GM18508 (cell line): ENCODE data around the gene ADAM33.

Experiments
- ATAC-seq: cut with Tn5 transposase; IDR thresholded peaks from one replicate; pipeline ENCODE4 v1.9.1; 2021; ENCODE audit warnings: moderate number of reproducible peaks; ENCODE audit not compliant: insufficient read depth, unreplicated experiment

The ADAM33 gene

GRCh38 chr20:3681931-3682781, at the start of gene ADAM33:
Gene ADAM33 (minus strand): TSS chr20:3682010. CDS start chr20:3682004, 6 bp downstream.
- ATAC-seq, result no peak

DNA sequence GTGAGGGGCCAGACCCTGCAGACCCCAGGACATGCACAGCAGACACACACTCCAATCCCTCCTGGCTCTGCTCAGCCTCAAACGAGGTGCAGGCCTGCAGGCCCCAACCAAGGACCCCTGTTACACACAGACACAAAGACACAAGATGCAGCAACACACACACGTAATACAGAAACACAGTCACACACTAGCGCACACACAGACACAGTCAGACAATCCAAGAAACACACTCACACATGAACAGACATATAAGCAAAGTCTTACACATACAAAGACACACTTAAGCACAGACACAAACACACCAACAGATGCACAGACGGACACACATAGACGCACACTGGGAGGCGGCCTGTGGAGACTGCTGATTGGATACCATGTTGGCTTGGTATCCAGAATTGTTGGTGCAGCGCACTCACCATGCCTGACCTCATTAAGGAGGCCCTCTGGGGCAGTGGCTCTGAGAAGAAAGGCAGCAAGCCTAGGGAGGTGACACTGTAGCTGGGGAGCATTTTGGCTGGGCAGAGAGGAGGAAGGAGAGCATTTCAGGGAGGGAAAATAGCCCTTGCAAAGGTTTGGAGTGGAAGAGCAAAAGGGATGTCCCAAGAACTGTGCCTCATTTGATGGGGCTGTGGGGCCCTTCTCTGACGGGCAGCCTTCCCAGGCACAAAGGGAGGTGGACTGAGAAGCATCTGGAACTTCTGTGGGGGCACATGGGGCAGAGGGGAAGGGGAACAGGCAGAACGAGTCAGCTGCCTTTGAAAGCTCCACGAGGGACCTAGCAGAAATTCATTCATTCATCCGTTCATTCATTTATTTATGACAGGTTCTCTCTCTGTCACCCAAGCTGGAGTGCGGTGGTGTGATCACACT, 49.2 kb upstream of the ADAM33 start:
- no peak for ATAC-seq

DNA sequence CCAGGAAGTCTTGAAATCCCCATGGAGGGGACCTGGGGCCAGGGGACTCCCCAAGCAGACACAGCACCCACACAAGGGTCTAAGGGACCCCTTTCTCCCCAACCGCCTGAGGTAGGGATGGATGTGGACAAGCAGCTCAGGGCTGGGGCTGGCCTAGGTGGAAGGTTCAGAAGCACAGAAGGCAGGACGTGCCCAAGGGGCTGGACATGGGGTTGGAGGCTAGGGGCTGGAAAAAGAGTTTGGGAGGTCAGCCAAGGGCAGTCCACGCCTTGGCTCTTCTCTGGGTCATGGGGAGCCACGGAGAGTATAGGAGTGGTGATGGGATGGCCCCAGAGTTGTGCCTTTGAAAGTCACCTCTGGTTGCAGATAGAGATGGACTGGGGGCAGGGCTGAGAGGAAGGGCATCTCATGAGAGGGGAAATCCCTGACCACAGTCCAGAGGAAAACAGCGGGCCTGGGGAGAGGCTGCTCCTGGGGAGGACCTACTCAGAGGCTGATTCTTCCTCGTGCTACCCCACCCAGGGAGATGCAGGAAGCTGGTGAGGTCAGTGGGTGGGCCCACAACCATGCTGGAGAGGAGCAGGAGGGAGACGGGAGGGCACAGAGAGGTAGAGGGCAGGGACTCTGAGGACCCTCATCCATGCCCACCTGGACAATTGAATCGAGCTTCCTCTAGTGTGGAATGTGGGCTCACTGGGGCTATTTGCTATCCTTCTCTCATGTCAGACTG, 48.2 kb upstream of the ADAM33 start:
- ATAC-seq, result no peak

DNA sequence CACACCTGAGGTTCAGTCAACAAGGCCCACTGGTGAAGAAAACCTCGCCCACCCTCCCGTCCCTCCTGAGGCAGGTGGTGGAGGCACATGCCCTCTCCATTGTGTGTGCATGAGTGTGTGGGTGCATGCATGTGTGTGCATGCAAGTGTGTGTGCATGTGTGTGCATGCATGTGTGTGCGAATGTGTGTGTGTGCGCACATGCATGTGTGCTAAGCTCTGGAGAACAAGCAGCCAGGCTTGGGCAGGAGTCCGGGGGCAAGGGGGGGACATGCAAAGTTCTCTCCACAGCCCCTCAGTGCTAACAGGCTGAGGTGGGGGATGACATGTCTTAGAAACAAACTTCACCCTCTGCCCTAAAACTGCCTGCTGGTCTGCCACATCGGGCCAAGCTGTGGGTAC, 47.6 kb upstream of the ADAM33 start:
- ATAC-seq, result no peak

GRCh38 chr20:3728876-3729275, 47.1 kb upstream of the ADAM33 start:
- ATAC-seq, result no peak

GRCh38 chr20:3728354-3728753, 46.5 kb upstream of the ADAM33 start:
- ATAC-seq, result no peak

GRCh38 chr20:3727401-3728021, 45.7 kb upstream of the ADAM33 start:
- no peak for ATAC-seq

DNA sequence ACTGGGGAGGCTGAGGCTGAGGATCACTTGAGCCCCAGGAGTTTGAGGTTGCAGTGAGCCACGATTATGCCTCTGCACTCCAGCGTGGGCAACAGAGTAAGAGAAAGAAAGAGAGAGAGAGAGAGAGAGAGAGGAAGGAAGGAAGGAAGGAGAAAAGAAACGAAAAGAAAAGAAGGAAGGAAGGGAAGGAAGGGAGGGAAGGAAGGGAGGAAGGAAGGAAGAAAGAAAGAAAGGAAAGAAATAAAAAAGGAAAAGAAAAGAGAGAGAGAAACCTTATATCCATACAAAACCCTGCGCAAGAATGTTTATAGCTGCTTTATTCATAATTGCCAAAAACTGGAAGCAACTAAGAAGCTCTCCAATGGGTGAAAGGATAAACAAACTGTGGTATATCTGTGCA, 42.5 kb upstream of the ADAM33 start:
- no peak for ATAC-seq

GRCh38 chr20:3723284-3723683, 41.5 kb upstream of the ADAM33 start:
- no peak for ATAC-seq

DNA sequence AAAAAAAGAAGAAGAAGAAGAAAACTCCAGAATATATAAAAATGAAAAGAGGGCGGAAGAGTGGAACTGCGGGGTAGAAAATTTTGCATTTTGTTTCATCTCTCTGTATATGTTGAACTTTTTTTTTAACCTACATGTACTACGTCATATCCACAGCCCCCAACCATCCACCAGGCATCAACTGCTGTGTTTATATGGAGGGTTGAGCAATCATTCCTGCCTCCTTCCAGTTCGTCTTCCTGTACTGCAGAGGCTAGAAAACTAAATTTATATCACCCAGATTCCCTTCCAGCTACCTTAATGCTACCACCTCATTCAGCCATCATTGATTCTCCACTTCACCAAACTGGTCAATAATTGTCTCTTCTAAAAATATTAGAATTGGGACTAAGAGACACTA, 40.1 kb upstream of the ADAM33 start:
- no peak for ATAC-seq

- ATAC-seq, result no peak
Observed at GRCh38 chr20:3720626-3721025, 38.8 kb upstream of the ADAM33 start.

DNA sequence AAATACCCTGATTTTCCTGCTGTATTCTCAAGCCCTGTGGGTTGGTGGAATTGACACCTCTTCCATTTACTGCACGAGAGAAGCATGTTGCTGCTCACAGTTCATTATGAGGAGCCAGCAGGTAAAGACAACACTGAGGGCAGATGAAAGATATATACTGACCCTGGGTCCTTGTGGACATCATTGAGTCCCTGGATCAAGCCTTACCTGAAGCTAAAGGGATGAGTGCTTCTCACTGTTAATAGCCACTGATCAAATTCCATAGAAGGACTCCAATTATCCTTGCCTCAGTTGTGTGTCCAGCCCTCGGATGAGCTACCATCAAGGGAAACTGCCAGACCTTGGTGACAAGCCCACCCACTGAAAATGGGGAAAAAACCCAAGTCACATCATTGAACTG, 38.3 kb upstream of the ADAM33 start:
- no peak for ATAC-seq

DNA sequence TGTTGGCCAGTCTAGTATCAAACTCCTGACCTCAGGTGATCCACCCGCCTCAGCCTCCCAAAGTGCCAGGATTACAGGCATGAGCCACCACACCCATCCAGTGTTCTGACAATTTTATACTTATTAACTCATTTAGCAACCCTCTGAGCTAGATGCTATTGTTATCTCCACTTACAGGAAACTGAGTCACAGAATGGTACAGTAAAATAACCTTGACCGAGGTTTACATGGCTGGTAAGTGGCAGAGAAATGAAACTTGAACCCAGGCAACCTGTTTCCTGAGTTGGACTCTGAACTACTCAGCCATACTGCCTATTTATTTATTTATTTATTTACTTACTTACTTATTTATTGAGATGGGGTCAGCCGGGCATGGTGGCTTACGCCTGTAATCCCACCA, 37.2 kb upstream of the ADAM33 start:
- ATAC-seq, result no peak

- ATAC-seq, result no peak
Observed at GRCh38 chr20:3716195-3716834, 34.5 kb upstream of the ADAM33 start.

GRCh38 chr20:3714092-3714491, 32.3 kb upstream of the ADAM33 start:
- no peak for ATAC-seq

DNA sequence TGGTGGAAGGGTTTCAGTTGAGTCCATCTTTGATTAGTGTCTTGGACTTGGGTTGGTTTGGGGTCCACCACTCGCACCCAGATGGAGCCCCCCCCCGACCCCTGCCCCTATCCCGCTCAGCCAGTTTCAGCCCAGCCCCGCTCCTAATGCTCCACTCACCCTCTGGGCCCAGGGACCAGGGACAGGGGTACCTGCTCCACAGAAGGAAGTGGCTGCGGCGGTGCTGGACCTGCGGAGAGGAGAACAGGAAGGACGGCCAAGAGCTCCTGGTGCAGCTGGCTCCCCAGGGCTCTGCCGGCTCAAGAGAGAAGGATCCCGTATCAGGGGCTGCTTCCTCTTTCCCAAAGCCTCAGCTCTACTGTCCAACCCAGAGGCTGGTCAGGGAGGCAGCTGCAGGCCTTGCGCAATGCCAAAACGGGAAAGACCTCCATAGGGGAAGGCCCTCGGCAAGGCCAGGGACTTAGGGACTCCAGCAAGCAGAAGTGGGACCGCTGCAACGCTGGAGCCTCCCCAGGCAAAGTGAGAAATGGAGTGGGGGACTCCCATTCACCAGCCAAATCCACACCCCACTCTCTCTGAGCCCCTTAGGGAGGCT, 30.6 kb upstream of the ADAM33 start, which contains the start of gene SIGLEC1:
Gene SIGLEC1, minus strand, starts transcription at position 322 of the 595 bp plus-strand sequence. CDS start 5,472 bp downstream, outside the sequence.
- ATAC-seq, result no peak

- no peak for ATAC-seq
Observed at GRCh38 chr20:3711484-3711941, 29.7 kb upstream of the ADAM33 start.

- ATAC-seq, result no peak
Observed at GRCh38 chr20:3710703-3711483, 29.1 kb upstream of the ADAM33 start.
